ENCODE measurements around the gene DRC1. TPM values are rescaled to one million over a fixed set of nuclear protein-coding genes. Genes with fewer than 3 reads are reported as not detected.

DRC1 gene
- total RNA-seq, 1 donor from 2014 or later, result 2.3 TPM

GRCh38 chr2:26430826-26431225 lies 29.1 kb downstream of the DRC1 start:
- Mint-ChIP-seq H3K27me3 (ENCODE audit: unreplicated experiment) (peaks cover 4% of the 10 kb centered on the region), H3K4me3 (ENCODE audit: unreplicated experiment) (no peak overlapping the region), H3K4me1 (ENCODE audit: low read depth, unreplicated experiment) (no peaks in the 10 kb centered on the region), H3K9me3 (ENCODE audit: unreplicated experiment) (no peaks in the 10 kb centered on the region), H3K36me3 (ENCODE audit: unreplicated experiment) (no peaks in the 10 kb centered on the region), H3K27ac (ENCODE audit: unreplicated experiment) (no peak overlapping the region)
- TF ChIP-seq, protein P1, sequence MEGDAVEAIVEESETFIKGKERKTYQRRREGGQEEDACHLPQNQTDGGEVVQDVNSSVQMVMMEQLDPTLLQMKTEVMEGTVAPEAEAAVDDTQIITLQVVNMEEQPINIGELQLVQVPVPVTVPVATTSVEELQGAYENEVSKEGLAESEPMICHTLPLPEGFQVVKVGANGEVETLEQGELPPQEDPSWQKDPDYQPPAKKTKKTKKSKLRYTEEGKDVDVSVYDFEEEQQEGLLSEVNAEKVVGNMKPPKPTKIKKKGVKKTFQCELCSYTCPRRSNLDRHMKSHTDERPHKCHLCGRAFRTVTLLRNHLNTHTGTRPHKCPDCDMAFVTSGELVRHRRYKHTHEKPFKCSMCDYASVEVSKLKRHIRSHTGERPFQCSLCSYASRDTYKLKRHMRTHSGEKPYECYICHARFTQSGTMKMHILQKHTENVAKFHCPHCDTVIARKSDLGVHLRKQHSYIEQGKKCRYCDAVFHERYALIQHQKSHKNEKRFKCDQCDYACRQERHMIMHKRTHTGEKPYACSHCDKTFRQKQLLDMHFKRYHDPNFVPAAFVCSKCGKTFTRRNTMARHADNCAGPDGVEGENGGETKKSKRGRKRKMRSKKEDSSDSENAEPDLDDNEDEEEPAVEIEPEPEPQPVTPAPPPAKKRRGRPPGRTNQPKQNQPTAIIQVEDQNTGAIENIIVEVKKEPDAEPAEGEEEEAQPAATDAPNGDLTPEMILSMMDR (IDR thresholded peaks at IDR 0.05; ENCODE audit: partially characterized antibody, unreplicated experiment), result no peak
- DNase-seq, result no peak

DNA sequence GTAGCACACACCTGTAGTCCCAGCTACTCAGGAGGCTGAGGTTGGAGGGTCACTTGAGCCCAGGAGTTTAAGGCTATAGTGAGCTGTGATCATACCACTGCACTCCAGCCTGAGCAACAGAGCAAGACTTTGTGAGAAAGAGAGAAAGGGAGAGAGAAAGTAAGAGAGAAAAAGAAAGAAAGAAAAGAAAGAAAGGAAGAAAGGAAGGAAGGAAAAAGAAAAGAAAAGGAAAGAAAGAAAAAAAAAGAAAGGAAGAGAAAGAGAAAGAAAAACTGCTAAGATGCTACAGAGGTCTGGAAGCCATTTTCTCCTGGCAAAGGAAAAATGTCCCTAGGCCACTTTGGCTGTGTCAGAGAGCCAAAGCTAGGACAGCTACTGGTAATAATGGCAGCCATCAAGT lies 30.6 kb downstream of the DRC1 start:
- no peaks in the 10 kb centered on the region for H3K9me3 Mint-ChIP-seq (ENCODE audit: unreplicated experiment)
- H3K36me3 Mint-ChIP-seq (ENCODE audit: unreplicated experiment), result no peaks in the 10 kb centered on the region
- no peak for DNase-seq
- TF ChIP-seq, protein P1 (IDR thresholded peaks at IDR 0.05; ENCODE audit: partially characterized antibody, unreplicated experiment), result no peak
- no peaks in the 10 kb centered on the region for H3K4me1 Mint-ChIP-seq (ENCODE audit: low read depth, unreplicated experiment)
- H3K27ac Mint-ChIP-seq (ENCODE audit: unreplicated experiment), result no peak overlapping the region
- no peak overlapping the region for H3K4me3 Mint-ChIP-seq (ENCODE audit: unreplicated experiment)
- H3K27me3 Mint-ChIP-seq (ENCODE audit: unreplicated experiment), result peaks cover 4% of the 10 kb centered on the region

DNA sequence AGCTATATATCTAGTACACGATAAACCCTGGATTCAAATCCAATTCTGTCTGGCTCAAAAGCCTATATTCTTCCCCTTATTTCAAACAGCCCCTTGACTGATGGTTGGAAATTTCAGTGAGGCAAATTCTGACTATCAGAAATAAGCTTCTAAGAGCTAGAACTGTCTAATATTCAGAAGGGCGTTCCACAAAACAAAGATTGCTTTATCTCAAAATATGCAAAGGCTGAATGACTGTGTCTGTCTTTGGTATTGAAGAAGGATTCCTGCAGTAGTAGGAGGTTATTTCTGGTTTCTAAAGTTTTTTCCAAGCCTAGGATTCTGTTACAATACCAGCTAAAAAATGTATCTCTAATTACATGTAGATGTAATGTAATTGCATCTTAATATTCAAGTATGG lies 31.1 kb downstream of the DRC1 start:
- Mint-ChIP-seq H3K36me3 (ENCODE audit: unreplicated experiment) (no peaks in the 10 kb centered on the region), H3K4me3 (ENCODE audit: unreplicated experiment) (no peak overlapping the region), H3K27ac (ENCODE audit: unreplicated experiment) (no peak overlapping the region), H3K27me3 (ENCODE audit: unreplicated experiment) (peaks cover 4% of the 10 kb centered on the region), H3K4me1 (ENCODE audit: low read depth, unreplicated experiment) (no peaks in the 10 kb centered on the region), H3K9me3 (ENCODE audit: unreplicated experiment) (no peaks in the 10 kb centered on the region)
- DNase-seq, result no peak
- TF ChIP-seq, protein P1 (IDR thresholded peaks at IDR 0.05; ENCODE audit: partially characterized antibody, unreplicated experiment), result no peak

- H3K27me3 Mint-ChIP-seq (ENCODE audit: unreplicated experiment), result peaks cover 4% of the 10 kb centered on the region
- no peaks in the 10 kb centered on the region for H3K36me3 Mint-ChIP-seq (ENCODE audit: unreplicated experiment)
- no peak overlapping the region for H3K4me3 Mint-ChIP-seq (ENCODE audit: unreplicated experiment)
- H3K4me1 Mint-ChIP-seq (ENCODE audit: low read depth, unreplicated experiment), result no peaks in the 10 kb centered on the region
- TF ChIP-seq, protein P1 (IDR thresholded peaks at IDR 0.05; ENCODE audit: partially characterized antibody, unreplicated experiment), result no peak
- H3K9me3 Mint-ChIP-seq (ENCODE audit: unreplicated experiment), result no peaks in the 10 kb centered on the region
- no peak for DNase-seq
- H3K27ac Mint-ChIP-seq (ENCODE audit: unreplicated experiment), result no peak overlapping the region
Measured at GRCh38 chr2:26435106-26435505, 33.4 kb downstream of the DRC1 start.

- no peak overlapping the region for H3K27ac Mint-ChIP-seq (ENCODE audit: unreplicated experiment)
- DNase-seq, result no peak
- H3K9me3 Mint-ChIP-seq (ENCODE audit: unreplicated experiment), result no peaks in the 10 kb centered on the region
- no peaks in the 10 kb centered on the region for H3K36me3 Mint-ChIP-seq (ENCODE audit: unreplicated experiment)
- no peaks in the 10 kb centered on the region for H3K4me1 Mint-ChIP-seq (ENCODE audit: low read depth, unreplicated experiment)
- TF ChIP-seq, protein P1 (IDR thresholded peaks at IDR 0.05; ENCODE audit: partially characterized antibody, unreplicated experiment), result no peak
- H3K4me3 Mint-ChIP-seq (ENCODE audit: unreplicated experiment), result no peak overlapping the region
- no peaks in the 10 kb centered on the region for H3K27me3 Mint-ChIP-seq (ENCODE audit: unreplicated experiment)
Measured at GRCh38 chr2:26438526-26438925, 36.8 kb downstream of the DRC1 start.
